Endothelial cell of umbilical vein (primary cell): ENCODE measurements around the gene ARL5B. TPM values are rescaled to one million over a fixed set of nuclear protein-coding genes. Genes with fewer than 3 reads are reported as not detected.

Experiments
- BruUV-seq: library from RNA; stranded (reverse); fragments of 400-500 nt; replicated peaks from 2 replicates; lab custom pipeline; 2021; lab: Mats Ljungman, UMichigan
- CTCF ChIA-PET: fragments of 300-600, 350-600 bp; sonication (Branson Sonifier 250); formaldehyde crosslinking; loops from one replicate; lab custom pipeline; 2021; ENCODE audit warnings: antibody characterized with exemption, inconsistent platforms; lab: Charles Lee
- POLR2A ChIA-PET: fragments of 300-600, 350-600 bp; sonication (Branson Sonifier 250); formaldehyde crosslinking; loops from one replicate; lab custom pipeline; 2021; ENCODE audit warnings: antibody characterized with exemption, inconsistent platforms; lab: Charles Lee
- DNase-seq: peaks from one replicate; pipeline ENCODE4 v3.0.0-alpha.2; 2011; ENCODE audit warnings: low read depth, low spot score
- FAIRE-seq: peaks from 2 replicates; lab custom pipeline; 2011; peaks lifted over from hg19 to GRCh38; lab: Jason Lieb, UNC
- H2AFZ ChIP-seq: 2 replicates; pipeline ENCODE4 v1.6.0; 2012; ENCODE audit warnings: low read depth, low read length, control low read depth, inconsistent platforms
- H3K27ac ChIP-seq: 2 replicates; pipeline ENCODE4 v1.5.1; 2011; ENCODE audit warnings: low read depth, mild to moderate bottlenecking, control low read depth, low read length, moderate library complexity; ENCODE audit not compliant: insufficient read depth
- H3K27me3 ChIP-seq, 2 experiments: 2 replicates each; pipeline versions ENCODE4 v1.6.0 to v1.6.1; 2011; ENCODE audit warnings: low read length in 2 of 2, mixed read lengths in 1 of 2; ENCODE audit not compliant: control insufficient read depth in 2 of 2, insufficient read depth in 2 of 2
- H3K36me3 ChIP-seq, 2 experiments: 2 replicates in 1 of 2; 3 replicates in 1 of 2; pipeline ENCODE4 v1.5.1; 2011; ENCODE audit warnings: low read length in 2 of 2, mild to moderate bottlenecking in 1 of 2, moderate library complexity in 1 of 2; ENCODE audit not compliant: control insufficient read depth in 2 of 2, insufficient read depth in 2 of 2; ENCODE audit errors: extremely low read depth in 1 of 2
- H3K4me1 ChIP-seq: 3 replicates; pipeline ENCODE4 v1.5.1; 2011; ENCODE audit warnings: mild to moderate bottlenecking, low read length; ENCODE audit not compliant: control insufficient read depth, insufficient read depth; ENCODE audit errors: extremely low read depth
- H3K4me2 ChIP-seq: 2 replicates; pipeline ENCODE4 v1.6.1; 2011; ENCODE audit warnings: low read length, control low read depth, mixed read lengths; ENCODE audit not compliant: insufficient read depth
- H3K4me3 ChIP-seq, 3 experiments: fragments of 200-600 bp in 1 of 3; sonication (generic), shearing (Covaris generic) in 1 of 3; replicated peaks in 1 of 3; 2 replicates each; pipeline ENCODE4 v1.5.1; 2011 to 2016; ENCODE audit warnings: control low read depth in 3 of 3, low read length in 3 of 3, mild to moderate bottlenecking in 2 of 3, inconsistent platforms in 1 of 3, low read depth in 1 of 3, moderate library complexity in 1 of 3; ENCODE audit not compliant: insufficient read depth in 1 of 3
- H3K79me2 ChIP-seq: 2 replicates; pipeline ENCODE4 v1.6.0; 2012; ENCODE audit warnings: low read length, inconsistent platforms; ENCODE audit not compliant: control insufficient read depth, insufficient read depth
- H3K9ac ChIP-seq: replicated peaks from 2 replicates; pipeline ENCODE3; 2011; ENCODE audit warnings: low read length, control low read depth; ENCODE audit not compliant: insufficient read depth; ENCODE audit errors: extremely low read depth
- H3K9me1 ChIP-seq: replicated peaks from 3 replicates; pipeline ENCODE4 v1.6.0; 2011; ENCODE audit warnings: mild to moderate bottlenecking, low read length; ENCODE audit not compliant: control insufficient read depth, insufficient read depth; ENCODE audit errors: extremely low read depth
- H3K9me3 ChIP-seq: replicated peaks from 2 replicates; pipeline ENCODE4 v1.5.1; 2012; ENCODE audit warnings: low read length, inconsistent platforms; ENCODE audit not compliant: control insufficient read depth, insufficient read depth
- H4K20me1 ChIP-seq: replicated peaks from 2 replicates; pipeline ENCODE3; 2011; ENCODE audit warnings: mild to moderate bottlenecking, low read length; ENCODE audit not compliant: control insufficient read depth, insufficient read depth; ENCODE audit errors: extremely low read depth
- CTCF ChIP-seq, 2 donors: IDR thresholded peaks; 1 replicate in 1 of 2; 2 replicates in 1 of 2; pipeline ENCODE4 v1.5.1; 2011; ENCODE audit warnings: low read length in 2 of 2, mild to moderate bottlenecking in 2 of 2, moderate library complexity in 2 of 2, control low read depth in 1 of 2, inconsistent platforms in 1 of 2, low read depth in 1 of 2; ENCODE audit not compliant: insufficient read depth in 1 of 2; ENCODE audit errors: extremely low read depth in 1 of 2
- MAX ChIP-seq: IDR thresholded peaks from 2 replicates; pipeline ENCODE4 v1.6.1; 2011; ENCODE audit not compliant: insufficient read depth, insufficient read length
- MYC ChIP-seq: IDR thresholded peaks from one replicate; pipeline ENCODE4 v1.6.1; 2011; ENCODE audit warnings: mild to moderate bottlenecking, low read depth, low read length
- POLR2A ChIP-seq: IDR thresholded peaks from 2 replicates; pipeline ENCODE4 v1.6.1; 2012; ENCODE audit warnings: low read depth, mild to moderate bottlenecking, control low read depth, low read length
- dilution Hi-C: fragments of 300-500 bp; cut with MboI; formaldehyde crosslinking; loops from one replicate; pipeline ENCODE4 v1.15.0; 2019; ENCODE audit warnings: low sequenced_read_pairs; ENCODE audit not compliant: extremely low pct_ligation_motif_present
- intact Hi-C: fragments of 100-400 bp; cut with micrococcal nuclease; formaldehyde crosslinking; loops from one replicate; pipeline ENCODE4 v1.10.0; 2022
- polyA plus RNA-seq, 4 experiments: library from polyadenylated mRNA; depleted of rRNA in 3 of 4; stranded (reverse) in 3 of 4; unstranded in 1 of 4; fragments of >200 nt; gene quantifications; 2 replicates each; pipeline versions ENCODE4 v1.2.1 to v1.2.3, GENCODE V29; 2011 to 2012; ENCODE audit warnings: missing spikeins in 1 of 4
- total RNA-seq: library from RNA; stranded (reverse); gene quantifications from 2 replicates; pipeline ENCODE4 v1.2.3, GENCODE V29; 2021

Gene ARL5B
- total and polyA plus RNA-seq, 2 donors (not counting 3 experiments of a cell fraction or from before 2014, with no cell fraction given): 5.1 to 19.1 TPM

GRCh38 chr10:18710201-18710653 lies 51.0 kb downstream of the ARL5B start:
- H3K36me3 ChIP-seq: no peaks in the 10 kb centered on the region
- H3K27ac ChIP-seq: no peak overlapping the region
- ChIA-PET POLR2A (no interaction called here), CTCF (no interaction called here)
- H3K9me3 ChIP-seq: no peaks in the 10 kb centered on the region
- intact Hi-C loops (no loop called here), dilution Hi-C loops (no loop called here)
- no peak for TF ChIP-seq CTCF (IDR thresholded peaks at IDR 0.05; ENCODE audit: extremely low read depth in 1 of 2, insufficient read depth in 1 of 2, low read depth in 1 of 2, low read length in 2 of 2)
- TF ChIP-seq MYC: no peak
- TF ChIP-seq MAX: no peak
- no TSS peak for BruUV-seq
- no peaks in the 10 kb centered on the region for H3K4me1 ChIP-seq
- no peaks in the 10 kb centered on the region for H3K9me1 ChIP-seq
- no peak overlapping the region for H3K9ac ChIP-seq
- H3K27me3 ChIP-seq: no peaks in the 10 kb centered on the region
- no peak overlapping the region for H3K4me3 ChIP-seq
- no peaks in the 10 kb centered on the region for H4K20me1 ChIP-seq
- H3K79me2 ChIP-seq: no peaks in the 10 kb centered on the region
- FAIRE-seq (no peak), DNase-seq (no peak)
- no peak overlapping the region for H3K4me2 ChIP-seq
- no peak overlapping the region for H2AFZ ChIP-seq

GRCh38 chr10:18713077-18713476 lies 53.8 kb downstream of the ARL5B start:
- Histone ChIP-seq H3K36me3 (no peaks in the 10 kb centered on the region), H3K4me1 (no peaks in the 10 kb centered on the region), H3K79me2 (no peaks in the 10 kb centered on the region), H3K4me3 (no peak overlapping the region), H3K9me3 (no peaks in the 10 kb centered on the region), H3K27ac (no peak overlapping the region), H3K9ac (no peak overlapping the region), H3K4me2 (no peak overlapping the region), H3K9me1 (no peaks in the 10 kb centered on the region), H4K20me1 (no peaks in the 10 kb centered on the region), H3K27me3 (no peaks in the 10 kb centered on the region), H2AFZ (no peak overlapping the region)
- no peak for DNase-seq
- ChIA-PET POLR2A (no interaction called here), CTCF (no interaction called here)
- dilution Hi-C loops: no loop called here
- intact Hi-C loops: no loop called here
- FAIRE-seq: no peak
- TF ChIP-seq POLR2A: no peak
- BruUV-seq: no TSS peak
